Measurements from ENCODE around the gene RPS15. TPM values are rescaled to one million over a fixed set of nuclear protein-coding genes. Genes with fewer than 3 reads are reported as not detected.

The RPS15 gene
- total RNA-seq, 1 donor from 2014 or later: 3,906 TPM

GRCh38 chr19:1420590-1420989 is 17.6 kb upstream of the RPS15 start:
- peaks cover 0 to 55% of the 10 kb centered on the region in 2 donors for H3K36me3 ChIP-seq
- no peak overlapping the region for H3K27ac ChIP-seq
- no peak for TF ChIP-seq CTCF (IDR thresholded peaks at IDR 0.05)
- TF ChIP-seq POLR2A (IDR thresholded peaks at IDR 0.05): no peak
- no peak for TF ChIP-seq POLR2AphosphoS5 (IDR thresholded peaks at IDR 0.05; ENCODE audit: insufficient read depth in 1 of 2, low read depth in 1 of 2)
- H3K9me3 ChIP-seq: no peaks in the 10 kb centered on the region
- intact Hi-C loops (cut with DNase I): no loop called here
- no peak overlapping the region for H3K4me3 ChIP-seq
- peaks cover 44% of the 10 kb centered on the region for H3K4me1 ChIP-seq
- no peaks in the 10 kb centered on the region for H3K27me3 ChIP-seq
- DNase-seq (ENCODE audit: extremely low spot score in 2 of 2): no peak

DNA sequence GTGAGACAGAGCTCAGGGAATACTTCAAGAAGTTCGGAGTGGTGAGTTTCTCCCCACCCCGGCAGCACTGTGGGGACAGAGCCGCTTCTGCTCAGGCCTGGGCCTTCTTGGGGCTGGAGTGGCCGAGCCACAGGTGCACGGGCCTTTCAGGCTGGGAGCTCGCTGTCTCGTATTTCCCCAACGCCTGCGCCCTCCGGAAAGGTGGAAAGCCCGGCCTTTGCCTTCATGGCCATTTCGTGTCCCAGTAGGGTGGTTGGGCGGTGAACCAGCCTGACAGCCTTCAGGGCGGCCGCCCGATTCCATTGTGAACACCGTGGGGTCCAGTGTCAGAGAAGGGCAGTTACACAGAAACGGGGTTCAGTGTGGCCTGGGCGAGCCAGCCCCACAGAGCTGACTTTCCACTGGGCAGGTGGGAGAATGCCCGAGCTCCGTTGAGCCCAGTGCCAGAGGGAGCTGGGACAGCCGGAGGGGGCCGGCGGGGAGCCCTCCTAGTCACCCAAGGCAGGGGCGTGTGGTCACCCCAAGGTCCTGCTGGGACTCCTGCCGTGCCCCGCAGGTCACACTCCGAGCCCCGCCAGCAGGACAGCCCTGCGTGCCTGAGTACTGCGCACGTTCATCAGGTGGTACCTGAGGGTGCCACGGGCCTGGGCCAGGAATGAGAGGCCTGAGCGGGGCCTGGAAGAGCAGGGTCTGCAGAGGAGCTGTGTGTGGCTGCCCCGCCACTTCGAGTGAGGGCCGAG is 16.8 kb upstream of the RPS15 start:
- DNase-seq (ENCODE audit: extremely low spot score in 2 of 2): no peak
- no peaks in the 10 kb centered on the region for H3K27me3 ChIP-seq
- no peak for TF ChIP-seq POLR2AphosphoS5 (IDR thresholded peaks at IDR 0.05; ENCODE audit: insufficient read depth in 1 of 2, low read depth in 1 of 2)
- H3K36me3 ChIP-seq: peaks cover 0 to 63% of the 10 kb centered on the region in 2 donors
- no peaks in the 10 kb centered on the region for H3K9me3 ChIP-seq
- no peak overlapping the region for H3K27ac ChIP-seq
- no peak overlapping the region for H3K4me3 ChIP-seq
- intact Hi-C loops (cut with DNase I): no loop called here
- peaks cover 38% of the 10 kb centered on the region for H3K4me1 ChIP-seq

- Histone ChIP-seq H3K36me3 (peaks cover 0 to 64% of the 10 kb centered on the region in 2 donors), H3K27me3 (no peaks in the 10 kb centered on the region), H3K9me3 (no peaks in the 10 kb centered on the region), H3K27ac (no peak overlapping the region), H3K4me3 (no peak overlapping the region), H3K4me1 (peaks cover 32% of the 10 kb centered on the region)
- no peak for DNase-seq (ENCODE audit: extremely low spot score in 2 of 2)
- intact Hi-C loops (cut with DNase I): no loop called here
- no peak for TF ChIP-seq POLR2AphosphoS5 (IDR thresholded peaks at IDR 0.05; ENCODE audit: insufficient read depth in 1 of 2, low read depth in 1 of 2)
- TF ChIP-seq POLR2A (IDR thresholded peaks at IDR 0.05): no peak
- no peak for TF ChIP-seq CTCF (IDR thresholded peaks at IDR 0.05)
Measured at GRCh38 chr19:1421958-1422305, 16.3 kb upstream of the RPS15 start.

DNA sequence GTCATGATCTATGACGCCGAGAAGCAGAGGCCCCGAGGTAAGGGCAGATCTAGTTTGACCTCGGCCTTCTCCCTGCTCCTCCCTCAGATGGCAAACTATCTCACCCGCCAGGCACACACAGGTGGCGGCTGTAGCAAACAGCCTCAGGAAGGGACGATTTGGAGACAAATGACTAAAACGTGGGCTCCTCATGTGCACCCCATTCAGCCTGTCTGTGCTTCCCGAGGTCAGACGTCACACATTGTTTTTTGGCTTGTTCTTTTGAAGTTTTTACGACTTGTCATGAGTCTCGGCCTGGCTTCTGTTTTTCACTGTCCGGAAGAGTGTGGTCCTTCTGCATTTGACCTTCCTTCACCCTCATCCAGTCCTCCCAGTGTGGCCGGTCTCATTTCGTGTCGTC is 15.8 kb upstream of the RPS15 start:
- Histone ChIP-seq H3K27me3 (no peaks in the 10 kb centered on the region), H3K27ac (no peak overlapping the region), H3K4me1 (peaks cover 28% of the 10 kb centered on the region), H3K36me3 (peaks cover 0 to 68% of the 10 kb centered on the region in 2 donors), H3K9me3 (no peaks in the 10 kb centered on the region), H3K4me3 (no peak overlapping the region)
- intact Hi-C loops (cut with DNase I): no loop called here
- no peak for DNase-seq (ENCODE audit: extremely low spot score in 2 of 2)
- TF ChIP-seq POLR2AphosphoS5 (IDR thresholded peaks at IDR 0.05; ENCODE audit: insufficient read depth in 1 of 2, low read depth in 1 of 2) (no peak), CTCF (IDR thresholded peaks at IDR 0.05) (no peak), POLR2A (IDR thresholded peaks at IDR 0.05) (no peak)

- TF ChIP-seq CTCF (IDR thresholded peaks at IDR 0.05) (no peak), POLR2AphosphoS5 (IDR thresholded peaks at IDR 0.05; ENCODE audit: insufficient read depth in 1 of 2, low read depth in 1 of 2) (no peak), POLR2A (IDR thresholded peaks at IDR 0.05) (no peak)
Measured at GRCh38 chr19:1422943-1423342, 15.3 kb upstream of the RPS15 start.

More at GRCh38 chr19:1422943-1423342, 15.3 kb upstream of the RPS15 start:
- Histone ChIP-seq H3K9me3 (no peaks in the 10 kb centered on the region), H3K27me3 (no peaks in the 10 kb centered on the region), H3K27ac (no peak overlapping the region), H3K4me3 (no peak overlapping the region), H3K4me1 (peaks cover 22% of the 10 kb centered on the region), H3K36me3 (peaks cover 0 to 71% of the 10 kb centered on the region in 2 donors)
- DNase-seq (ENCODE audit: extremely low spot score in 2 of 2): no peak
- intact Hi-C loops (cut with DNase I): no loop called here
